COR-L47 (cell line): ENCODE results near the gene EVX2.

ENCODE experiments used
- DNase-seq: peaks from one replicate; lab custom pipeline; 2025; lab: John Stamatoyannopoulos, UW

The EVX2 gene

GRCh38 chr2:176066645-176067588 lies 16.8 kb downstream of the EVX2 start:
- DNase-seq: no peak

DNA sequence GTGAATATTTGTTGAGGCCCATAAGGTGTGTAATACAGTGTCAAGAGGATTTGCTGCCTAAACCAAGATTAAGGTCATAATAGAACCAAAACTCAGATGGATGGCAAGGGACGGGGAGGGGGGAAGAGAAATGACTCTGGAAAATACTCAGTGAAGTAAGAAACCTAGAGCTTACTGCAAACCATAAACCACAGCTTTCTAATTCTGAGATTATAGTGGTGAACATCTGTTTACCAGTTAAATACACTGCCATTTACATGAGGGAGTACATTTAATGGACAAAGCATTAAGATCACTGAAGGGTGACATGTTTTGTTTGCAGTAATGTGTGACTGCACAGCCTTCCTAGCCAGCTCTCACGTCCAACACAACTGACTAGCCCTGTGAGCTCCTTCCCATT lies 19.8 kb downstream of the EVX2 start:
- DNase-seq: no peak

GRCh38 chr2:176056406-176056805 lies 27.4 kb downstream of the EVX2 start:
- DNase-seq: peak; percentile 97

GRCh38 chr2:176039375-176039774 lies 44.4 kb downstream of the EVX2 start:
- DNase-seq: no peak

- DNase-seq: no peak
Measured at GRCh38 chr2:176038694-176039093, 45.1 kb downstream of the EVX2 start.

- DNase-seq: no peak
Measured at GRCh38 chr2:176035013-176035691, 48.6 kb downstream of the EVX2 start.

GRCh38 chr2:176027806-176028205 lies 56.0 kb downstream of the EVX2 start:
- no peak for DNase-seq
